Effector memory CD8-positive, alpha-beta T cell (primary cell): ENCODE measurements around the gene XRN1.
"Not testable (repeated sequence)": the region's sequence is repeated elsewhere in the genome, so short reads cannot be mapped to it uniquely, and the experiment has no call there.

Experiments
- ATAC-seq: fragments of 150-1000 bp; cut with Tn5 transposase; replicated peaks from 2 replicates; pipeline ENCODE4 v1.10.0; 2021; ENCODE audit warnings: mild to moderate bottlenecking, moderate library complexity
- DNase-seq, 3 experiments: peaks; one replicate each; pipeline ENCODE4 v3.0.0; 2021
- H3K27ac Mint-ChIP-seq, 2 donors: one replicate each; pipeline ENCODE4 v1.8.0; 2022; ENCODE audit warnings: mild to moderate bottlenecking in 2 of 2, mixed read lengths in 2 of 2, moderate library complexity in 2 of 2
- H3K27me3 Mint-ChIP-seq, 2 donors: one replicate each; pipeline ENCODE4 v1.8.0; 2022; ENCODE audit warnings: mixed read lengths in 2 of 2
- H3K36me3 Mint-ChIP-seq: one replicate; pipeline ENCODE4 v1.8.0; 2022; ENCODE audit warnings: mild to moderate bottlenecking, moderate library complexity, mixed read lengths; ENCODE audit not compliant: insufficient read depth
- H3K4me1 Mint-ChIP-seq, 2 donors: one replicate each; pipeline ENCODE4 v1.8.0; 2022; ENCODE audit warnings: low read depth in 2 of 2, mixed read lengths in 2 of 2
- H3K4me3 Mint-ChIP-seq, 2 donors: one replicate each; pipeline ENCODE4 v1.8.0; 2022; ENCODE audit warnings: mild to moderate bottlenecking in 2 of 2, mixed read lengths in 2 of 2, moderate library complexity in 2 of 2
- H3K9me3 Mint-ChIP-seq, 2 donors: one replicate each; pipeline ENCODE4 v1.8.0; 2022; ENCODE audit warnings: mixed read lengths in 2 of 2

Gene XRN1

GRCh38 chr3:142450189-142450588, 2.4 kb upstream of the XRN1 start:
- Mint-ChIP-seq H3K9me3 (no peaks in the 10 kb centered on the region), H3K4me1 (peaks cover 16 to 27% of the 10 kb centered on the region in 2 donors), H3K36me3 (peaks cover 26% of the 10 kb centered on the region), H3K27ac (no peak overlapping the region), H3K27me3 (no peaks in the 10 kb centered on the region), H3K4me3 (no peak overlapping the region)
- DNase-seq (no peak), ATAC-seq (no peak)

GRCh38 chr3:142447301-142447851, 461 bp downstream of the XRN1 start:
- Mint-ChIP-seq H3K4me1 (peaks cover 32 to 43% of the 10 kb centered on the region in 2 donors), H3K9me3 (no peaks in the 10 kb centered on the region), H3K4me3 (peak overlapping the region; percentile 97 to 98), H3K27ac (peak overlapping the region; percentile 99 to 100), H3K27me3 (no peaks in the 10 kb centered on the region), H3K36me3 (peaks cover 30% of the 10 kb centered on the region)
- DNase-seq: peak; percentile 18 to 43 (median 27)
- ATAC-seq: peak; percentile 47

- H3K4me1 Mint-ChIP-seq: peaks cover 41 to 46% of the 10 kb centered on the region in 2 donors
Measured at GRCh38 chr3:142445816-142446254, 2.0 kb downstream of the XRN1 start.

GRCh38 chr3:142444343-142444742, 3.5 kb downstream of the XRN1 start:
- Mint-ChIP-seq H3K27me3 (no peaks in the 10 kb centered on the region), H3K9me3 (no peaks in the 10 kb centered on the region), H3K27ac (peak overlapping the region in 1 of 2 donors; percentile 51), H3K4me3 (no peak overlapping the region), H3K36me3 (peaks cover 22% of the 10 kb centered on the region), H3K4me1 (peaks cover 45 to 56% of the 10 kb centered on the region in 2 donors)
- no peak for ATAC-seq
- DNase-seq: no peak

More at GRCh38 chr3:142445816-142446254, 2.0 kb downstream of the XRN1 start:
- peaks cover 30% of the 10 kb centered on the region for H3K36me3 Mint-ChIP-seq
- peak overlapping the region; percentile 97 to 98 for H3K4me3 Mint-ChIP-seq
- H3K27me3 Mint-ChIP-seq: no peaks in the 10 kb centered on the region
- no peaks in the 10 kb centered on the region for H3K9me3 Mint-ChIP-seq
- DNase-seq (no peak), ATAC-seq (no peak)
- H3K27ac Mint-ChIP-seq: peak overlapping the region; percentile 99 to 100

- not testable (repeated sequence) for H3K27me3 Mint-ChIP-seq, ATAC-seq, DNase-seq, H3K9me3 Mint-ChIP-seq
- peaks cover 53 to 59% of the 10 kb centered on the region in 2 donors for H3K4me1 Mint-ChIP-seq
- peak overlapping the region in 1 of 2 donors; percentile 61 for H3K4me3 Mint-ChIP-seq
- H3K27ac Mint-ChIP-seq: peak overlapping the region in 1 of 2 donors; percentile 83
- peaks cover 22% of the 10 kb centered on the region for H3K36me3 Mint-ChIP-seq
Measured at GRCh38 chr3:142443060-142443459, 4.8 kb downstream of the XRN1 start.

GRCh38 chr3:142439499-142440220, 8.2 kb downstream of the XRN1 start:
- Mint-ChIP-seq H3K36me3 (peaks cover 20% of the 10 kb centered on the region), H3K4me1 (peaks cover 44 to 45% of the 10 kb centered on the region in 2 donors), H3K27ac (peak overlapping the region; percentile 0 to 59)
- not testable (repeated sequence) for H3K9me3 Mint-ChIP-seq, H3K4me3 Mint-ChIP-seq, DNase-seq, ATAC-seq, H3K27me3 Mint-ChIP-seq

- not testable (repeated sequence) for ATAC-seq, H3K27me3 Mint-ChIP-seq, DNase-seq, H3K9me3 Mint-ChIP-seq
- Mint-ChIP-seq H3K4me3 (peak overlapping the region in 1 of 2 donors; percentile 33), H3K4me1 (peaks cover 36% of the 10 kb centered on the region in 2 donors), H3K36me3 (peaks cover 24% of the 10 kb centered on the region), H3K27ac (peak overlapping the region in 1 of 2 donors; percentile 2)
Measured at GRCh38 chr3:142438096-142438495, 9.7 kb downstream of the XRN1 start.

- no peak overlapping the region for H3K4me3 Mint-ChIP-seq
Measured at GRCh38 chr3:142436951-142437585, 10.8 kb downstream of the XRN1 start.

GRCh38 chr3:142434503-142434902, 13.3 kb downstream of the XRN1 start:
- H3K9me3 Mint-ChIP-seq: no peaks in the 10 kb centered on the region
- peaks cover 20 to 33% of the 10 kb centered on the region in 2 donors for H3K4me1 Mint-ChIP-seq
- no peak overlapping the region for H3K27ac Mint-ChIP-seq
- H3K36me3 Mint-ChIP-seq: peaks cover 50% of the 10 kb centered on the region
- H3K4me3 Mint-ChIP-seq: no peak overlapping the region
- no peaks in the 10 kb centered on the region for H3K27me3 Mint-ChIP-seq
- ATAC-seq (no peak), DNase-seq (no peak)

More at GRCh38 chr3:142436951-142437585, 10.8 kb downstream of the XRN1 start:
- peaks cover 31% of the 10 kb centered on the region for H3K36me3 Mint-ChIP-seq
- no peaks in the 10 kb centered on the region for H3K9me3 Mint-ChIP-seq
- no peaks in the 10 kb centered on the region for H3K27me3 Mint-ChIP-seq
- ATAC-seq (no peak), DNase-seq (no peak)
- H3K27ac Mint-ChIP-seq: peak overlapping the region in 1 of 2 donors; percentile 2
- peaks cover 30 to 34% of the 10 kb centered on the region in 2 donors for H3K4me1 Mint-ChIP-seq

- no peaks in the 10 kb centered on the region for H3K9me3 Mint-ChIP-seq
- ATAC-seq (no peak), DNase-seq (no peak)
- no peak overlapping the region for H3K27ac Mint-ChIP-seq
- peaks cover 15 to 24% of the 10 kb centered on the region in 2 donors for H3K4me1 Mint-ChIP-seq
- H3K36me3 Mint-ChIP-seq: peaks cover 60% of the 10 kb centered on the region
- no peak overlapping the region for H3K4me3 Mint-ChIP-seq
- H3K27me3 Mint-ChIP-seq: no peaks in the 10 kb centered on the region
Measured at GRCh38 chr3:142433110-142433509, 14.7 kb downstream of the XRN1 start.

GRCh38 chr3:142429582-142429981, 18.3 kb downstream of the XRN1 start:
- H3K36me3 Mint-ChIP-seq: peaks cover 59% of the 10 kb centered on the region
- no peak for ATAC-seq

GRCh38 chr3:142424754-142425153, 23.1 kb downstream of the XRN1 start:
- H3K36me3 Mint-ChIP-seq: peaks cover 72% of the 10 kb centered on the region
- DNase-seq (no peak), ATAC-seq (no peak)
- no peak overlapping the region for H3K4me3 Mint-ChIP-seq
- no peaks in the 10 kb centered on the region for H3K9me3 Mint-ChIP-seq
- no peaks in the 10 kb centered on the region for H3K27me3 Mint-ChIP-seq
- peaks cover 0 to 4% of the 10 kb centered on the region in 2 donors for H3K4me1 Mint-ChIP-seq
- no peak overlapping the region for H3K27ac Mint-ChIP-seq

More at GRCh38 chr3:142429582-142429981, 18.3 kb downstream of the XRN1 start:
- Mint-ChIP-seq H3K4me1 (peaks cover 6 to 13% of the 10 kb centered on the region in 2 donors), H3K27ac (no peak overlapping the region), H3K4me3 (no peak overlapping the region), H3K9me3 (no peaks in the 10 kb centered on the region), H3K27me3 (no peaks in the 10 kb centered on the region)
- DNase-seq: no peak

- peaks cover 90% of the 10 kb centered on the region for H3K36me3 Mint-ChIP-seq
- H3K27ac Mint-ChIP-seq: no peak overlapping the region
- DNase-seq (no peak), ATAC-seq (no peak)
- H3K4me1 Mint-ChIP-seq: peaks cover 0 to 4% of the 10 kb centered on the region in 2 donors
- H3K9me3 Mint-ChIP-seq: no peaks in the 10 kb centered on the region
- no peaks in the 10 kb centered on the region for H3K27me3 Mint-ChIP-seq
- H3K4me3 Mint-ChIP-seq: no peak overlapping the region
Measured at GRCh38 chr3:142418926-142419592, 28.8 kb downstream of the XRN1 start.
